ENCODE measurements around the gene MYO18B.

Gene MYO18B

DNA sequence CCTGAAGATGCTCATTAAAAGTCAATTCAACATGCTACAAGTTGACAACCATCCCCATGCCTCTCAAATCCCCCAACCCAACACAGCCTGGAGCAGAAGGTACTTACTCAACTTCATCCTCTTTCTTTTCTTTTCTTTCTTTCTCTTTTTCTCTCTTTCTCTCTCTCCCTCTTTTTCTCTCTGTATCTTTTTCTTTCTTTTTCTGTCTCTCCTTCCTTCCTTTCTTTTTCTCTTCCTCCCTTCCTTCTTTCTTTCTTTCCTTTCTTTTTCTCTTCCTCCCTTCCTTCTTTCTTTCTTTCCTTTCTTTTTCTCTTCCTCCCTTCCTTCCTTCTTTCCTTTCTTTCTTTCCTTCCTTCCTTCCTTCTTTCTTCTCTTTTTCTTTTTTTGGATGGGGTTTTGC lies 291.6 kb downstream of the MYO18B start:
- no peak for TF ChIP-seq POLR2A (IDR thresholded peaks at IDR 0.05; ENCODE audit: low read depth, low read length)
- FAIRE-seq, result no peak
- DNase-seq (ENCODE audit: insufficient read length, low spot score), result no peak

DNA sequence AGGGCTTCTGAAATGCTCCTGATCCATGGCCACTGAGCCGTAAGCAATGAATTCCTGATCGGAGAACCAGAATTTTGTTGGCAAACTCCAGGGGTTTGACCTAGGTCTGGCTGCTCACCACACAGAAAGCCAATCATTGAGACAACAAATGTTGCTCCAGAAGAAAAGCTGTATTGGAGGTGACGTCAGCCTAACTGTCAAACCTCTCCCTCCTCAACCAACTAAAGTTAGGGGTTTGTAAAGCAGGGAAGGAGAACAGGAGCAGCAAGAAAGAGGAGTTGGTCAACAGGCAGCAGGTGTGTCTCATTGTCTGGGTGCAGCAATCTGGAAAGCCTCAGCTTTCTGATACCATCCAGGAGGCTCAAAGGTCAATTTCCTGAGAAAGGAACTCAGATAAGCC lies 293.5 kb downstream of the MYO18B start:
- DNase-seq (ENCODE audit: insufficient read length, low spot score) (no peak), FAIRE-seq (no peak)
- TF ChIP-seq POLR2A (IDR thresholded peaks at IDR 0.05; ENCODE audit: low read depth, low read length), result no peak

DNA sequence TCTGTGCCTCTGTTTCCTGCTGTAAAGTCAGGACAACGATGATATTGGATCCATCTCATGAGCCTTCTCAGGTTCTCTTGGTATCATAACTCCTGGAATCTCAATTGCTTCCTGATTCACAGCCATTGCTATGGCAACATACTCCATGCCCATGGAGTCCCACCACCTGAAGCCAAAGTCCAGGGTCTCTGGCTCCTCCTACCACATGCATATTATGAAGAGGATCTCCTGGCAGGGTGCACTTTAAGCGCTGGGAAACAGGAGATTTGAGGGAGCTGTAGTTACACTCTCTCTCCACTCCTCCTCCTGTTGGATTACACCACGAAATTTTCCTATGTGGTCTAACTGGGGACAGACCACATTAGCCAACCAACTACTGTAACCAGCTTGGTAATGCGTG lies 296.4 kb downstream of the MYO18B start:
- DNase-seq (ENCODE audit: insufficient read length, low spot score) (no peak), FAIRE-seq (no peak)

DNA sequence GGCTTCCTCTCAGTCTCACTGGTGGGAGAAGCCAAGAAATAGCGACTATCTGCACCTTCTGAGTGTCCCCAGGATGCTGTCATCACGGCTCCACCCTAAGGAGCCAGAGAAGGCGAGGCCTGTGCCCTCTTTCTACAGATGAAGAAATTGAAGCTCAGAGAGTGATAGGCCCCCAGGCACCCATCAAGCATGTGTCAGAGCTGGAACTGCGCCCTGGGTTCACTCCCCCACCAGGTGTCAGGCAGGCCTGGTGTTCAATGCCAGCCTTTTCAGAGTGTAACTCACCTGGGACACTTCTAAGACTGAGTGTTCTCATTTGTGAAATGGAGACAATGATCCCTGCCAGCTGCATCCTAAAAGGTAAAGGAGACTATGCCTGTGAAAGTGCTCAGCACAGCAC lies 299.9 kb downstream of the MYO18B start:
- TF ChIP-seq POLR2A (IDR thresholded peaks at IDR 0.05; ENCODE audit: low read depth, low read length), result no peak
- FAIRE-seq (no peak), DNase-seq (ENCODE audit: insufficient read length, low spot score) (no peak)

More for the DNA sequence above, 296.4 kb downstream of the MYO18B start:
- no peak for TF ChIP-seq POLR2A (IDR thresholded peaks at IDR 0.05; ENCODE audit: low read depth, low read length)

DNA sequence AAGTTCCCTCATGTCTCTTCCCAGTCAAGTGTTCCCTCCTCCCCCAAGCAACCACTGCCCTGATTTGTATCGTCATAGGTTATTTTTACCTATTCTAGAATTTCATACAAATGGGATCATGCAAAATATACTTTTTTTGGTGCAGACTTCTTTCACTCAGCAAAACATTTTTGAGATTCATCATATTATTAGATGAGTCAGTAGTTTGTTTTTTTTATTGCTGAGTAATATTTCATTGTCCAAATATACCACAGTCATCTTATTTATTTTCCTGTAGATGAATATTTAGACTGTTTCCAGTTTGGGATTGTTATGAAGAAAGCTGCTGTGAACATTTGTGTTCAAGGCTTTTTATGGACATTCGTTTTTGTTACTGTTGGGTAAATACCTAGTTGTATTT lies 301.0 kb downstream of the MYO18B start:
- FAIRE-seq, result no peak
- TF ChIP-seq POLR2A (IDR thresholded peaks at IDR 0.05; ENCODE audit: low read depth, low read length), result no peak

DNA sequence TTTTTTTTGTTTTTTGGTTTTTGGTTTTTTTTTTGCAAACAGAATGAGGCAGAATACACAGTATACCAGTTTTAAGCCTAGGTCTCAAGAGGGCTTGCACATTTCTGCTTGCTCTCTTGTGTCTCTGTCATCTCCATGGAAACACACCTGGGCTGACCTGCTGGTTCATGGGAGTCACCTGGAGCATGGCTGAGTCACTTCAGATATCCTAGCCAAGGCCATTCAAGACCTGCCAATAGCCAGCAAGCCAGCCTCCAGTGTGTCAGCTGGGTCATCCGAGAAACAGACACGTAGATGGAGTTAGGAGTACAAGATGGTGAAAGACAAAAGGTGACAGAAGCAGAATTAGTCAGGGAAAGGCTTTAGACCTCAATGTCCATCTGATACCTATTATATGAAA lies 303.1 kb downstream of the MYO18B start:
- DNase-seq (ENCODE audit: insufficient read length, low spot score) (no peak), FAIRE-seq (no peak)
- no peak for TF ChIP-seq POLR2A (IDR thresholded peaks at IDR 0.05; ENCODE audit: low read depth, low read length)

More for the DNA sequence above, 301.0 kb downstream of the MYO18B start:
- no peak for DNase-seq (ENCODE audit: insufficient read length, low spot score)

DNA sequence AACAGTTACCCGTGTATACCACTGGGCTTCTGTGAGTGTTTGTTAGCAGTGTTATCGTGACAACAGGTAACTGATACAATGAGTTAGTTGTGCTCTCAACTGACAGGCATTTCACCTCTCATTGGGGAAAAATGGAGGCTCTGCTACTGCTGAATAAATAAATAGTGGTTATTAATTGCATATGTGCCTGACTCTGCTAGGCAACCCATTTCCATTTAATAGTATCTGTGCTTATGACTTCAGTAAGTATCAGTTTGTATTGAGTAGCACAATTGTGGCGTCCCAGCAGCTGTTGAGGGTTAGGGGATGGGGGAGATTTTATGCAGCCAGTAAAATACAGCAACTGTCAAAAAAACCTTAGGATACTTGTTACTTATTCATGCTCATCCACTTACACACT lies 303.9 kb downstream of the MYO18B start:
- no peak for DNase-seq (ENCODE audit: insufficient read length, low spot score)
- no peak for TF ChIP-seq POLR2A (IDR thresholded peaks at IDR 0.05; ENCODE audit: low read depth, low read length)
- FAIRE-seq, result no peak

DNA sequence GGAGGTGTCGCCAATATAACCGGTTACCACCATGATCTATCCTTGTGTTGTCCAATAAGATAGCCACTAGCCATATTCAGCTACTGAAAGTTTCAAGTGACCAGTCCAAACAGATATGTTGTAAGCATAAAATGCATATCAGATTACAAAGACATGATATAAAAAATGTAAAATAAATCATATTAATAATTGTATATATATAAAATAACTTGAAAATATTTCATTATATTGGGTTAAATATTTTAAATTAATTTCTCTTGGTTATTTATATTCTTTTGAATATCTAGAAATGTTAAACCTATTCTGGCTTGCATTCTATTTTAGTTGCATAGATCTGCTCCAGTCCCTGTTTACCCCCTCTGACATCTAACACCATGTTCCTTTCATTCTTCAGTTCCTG lies 305.5 kb downstream of the MYO18B start:
- no peak for DNase-seq (ENCODE audit: insufficient read length, low spot score)
- TF ChIP-seq POLR2A (IDR thresholded peaks at IDR 0.05; ENCODE audit: low read depth, low read length), result no peak
- no peak for FAIRE-seq

DNA sequence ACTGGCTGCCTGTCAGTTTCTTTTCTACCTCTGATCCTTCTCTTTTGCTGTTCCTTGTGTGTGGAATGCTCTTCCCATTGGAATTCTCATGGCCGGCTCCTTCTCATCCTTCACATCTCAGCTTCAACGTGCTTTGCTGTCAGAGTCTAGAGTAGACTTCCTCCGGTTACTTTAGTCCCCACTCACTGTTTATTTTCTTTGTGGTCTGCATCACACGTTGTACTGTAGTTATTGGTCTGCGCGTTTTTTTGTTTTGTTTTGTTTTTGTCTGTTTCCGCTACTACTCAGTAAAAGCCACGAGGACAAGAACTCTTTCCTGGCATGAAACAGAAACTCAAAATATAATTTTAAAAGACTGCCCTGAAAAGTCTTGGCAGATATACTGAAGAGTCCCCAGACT lies 305.9 kb downstream of the MYO18B start:
- TF ChIP-seq POLR2A (IDR thresholded peaks at IDR 0.05; ENCODE audit: low read depth, low read length), result no peak
- no peak for DNase-seq (ENCODE audit: insufficient read length, low spot score)
- no peak for FAIRE-seq

DNA sequence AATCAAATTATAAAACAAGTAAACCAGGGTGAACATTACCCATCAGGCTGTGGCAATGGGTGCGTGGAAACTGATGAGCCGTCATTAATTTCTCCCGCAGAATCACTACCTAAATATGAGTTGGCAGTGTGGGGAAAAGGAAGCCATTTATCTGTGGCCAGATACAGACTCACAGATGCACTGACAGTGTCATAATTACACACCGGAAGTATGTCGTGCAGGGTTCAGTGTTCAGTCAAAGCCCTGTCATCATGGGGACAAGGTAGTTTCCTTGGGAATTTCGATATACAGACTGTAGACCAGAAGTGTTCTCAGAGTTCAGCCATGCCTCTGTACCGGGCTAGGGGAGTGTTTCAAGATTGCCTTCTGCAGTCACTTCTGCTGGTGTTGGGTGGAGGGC lies 308.1 kb downstream of the MYO18B start:
- DNase-seq (ENCODE audit: insufficient read length, low spot score) (no peak), FAIRE-seq (no peak)
- no peak for TF ChIP-seq POLR2A (IDR thresholded peaks at IDR 0.05; ENCODE audit: low read depth, low read length)

DNA sequence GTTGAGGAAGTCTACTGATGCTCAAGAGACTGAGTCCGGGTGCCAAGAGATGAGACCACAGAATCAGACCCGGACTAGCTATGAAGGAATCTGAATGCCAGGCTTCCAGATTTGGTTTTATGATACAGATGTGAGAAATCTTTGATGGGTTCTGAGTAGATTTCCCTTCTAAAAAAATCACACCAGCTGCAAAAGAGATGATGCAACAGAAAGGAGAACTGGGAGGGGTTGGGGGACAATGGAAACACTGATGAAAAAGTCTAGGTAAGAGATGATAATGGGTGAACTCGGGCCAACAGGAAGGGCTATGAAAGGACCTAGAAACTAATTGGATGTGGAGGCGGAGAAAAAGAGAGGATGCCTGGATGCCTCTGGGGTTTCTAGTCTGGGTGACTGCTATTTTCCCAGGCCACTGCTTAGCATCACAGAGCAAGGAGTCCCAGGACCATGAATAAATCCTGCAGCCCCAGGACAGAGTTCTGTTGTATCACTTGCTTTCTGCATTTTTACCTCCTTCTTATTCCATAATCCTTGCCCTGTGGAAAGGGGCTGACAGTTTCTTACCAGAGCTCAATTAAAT lies 311.8 kb downstream of the MYO18B start:
- FAIRE-seq, result no peak
- TF ChIP-seq POLR2A (IDR thresholded peaks at IDR 0.05; ENCODE audit: low read depth, low read length), result no peak
- no peak for DNase-seq (ENCODE audit: insufficient read length, low spot score)

DNA sequence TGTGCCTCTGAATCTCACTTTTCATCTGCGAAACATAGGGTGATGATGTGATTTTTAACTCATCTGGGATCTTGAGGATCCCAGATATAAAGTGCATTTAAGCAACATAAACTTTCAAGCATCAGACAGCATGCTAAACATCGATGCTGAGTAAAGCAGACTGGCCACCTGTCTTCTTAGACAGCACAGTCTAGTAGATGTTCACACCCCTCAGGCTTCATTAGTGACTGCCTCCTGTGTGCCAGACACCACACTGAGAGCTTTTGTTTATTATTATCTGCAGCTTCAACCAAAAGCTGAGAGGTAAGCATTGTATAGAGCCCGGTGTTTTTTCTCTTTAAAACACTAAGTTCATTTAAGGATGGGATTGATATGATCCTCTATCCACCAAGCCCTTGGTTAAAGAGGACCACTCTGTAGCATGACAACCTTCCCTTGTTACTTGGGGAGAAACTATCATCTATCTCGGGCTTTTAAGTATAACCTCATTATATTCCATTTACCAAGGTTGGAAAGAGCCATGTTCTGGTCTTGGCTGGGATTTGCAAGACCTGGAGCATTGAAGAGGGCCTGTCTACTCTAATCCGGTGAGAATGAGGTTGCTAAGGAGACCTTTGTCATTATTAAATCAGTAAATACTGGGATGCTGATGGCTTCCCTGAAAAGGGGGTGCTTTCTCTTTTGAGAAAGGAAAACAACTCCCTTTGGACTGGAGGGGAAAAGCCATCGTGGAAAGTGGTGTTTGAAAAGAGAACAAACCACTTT lies 313.0 kb downstream of the MYO18B start:
- no peak for DNase-seq (ENCODE audit: insufficient read length, low spot score)
- no peak for FAIRE-seq
- TF ChIP-seq POLR2A (IDR thresholded peaks at IDR 0.05; ENCODE audit: low read depth, low read length), result no peak

DNA sequence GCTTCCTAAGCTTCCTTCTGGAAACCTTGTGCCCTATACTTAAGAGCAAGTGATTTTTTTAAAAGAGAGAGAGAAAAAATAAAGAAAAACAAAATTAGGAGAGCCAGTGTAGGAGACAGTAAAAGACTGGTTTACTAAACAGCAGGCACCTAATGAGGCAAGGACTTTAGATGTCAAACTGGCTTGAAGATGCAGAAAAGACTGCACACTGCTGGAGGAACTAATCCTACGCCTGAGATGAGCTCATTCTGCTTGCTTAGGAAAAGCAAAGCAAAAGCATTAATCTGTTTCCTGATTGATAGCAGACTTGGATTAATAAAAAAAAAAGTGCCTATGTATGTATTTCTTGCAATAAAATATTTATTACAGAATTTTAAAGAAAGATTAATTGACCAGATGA lies 313.7 kb downstream of the MYO18B start:
- no peak for TF ChIP-seq POLR2A (IDR thresholded peaks at IDR 0.05; ENCODE audit: low read depth, low read length)
- no peak for FAIRE-seq
- DNase-seq (ENCODE audit: insufficient read length, low spot score), result no peak

DNA sequence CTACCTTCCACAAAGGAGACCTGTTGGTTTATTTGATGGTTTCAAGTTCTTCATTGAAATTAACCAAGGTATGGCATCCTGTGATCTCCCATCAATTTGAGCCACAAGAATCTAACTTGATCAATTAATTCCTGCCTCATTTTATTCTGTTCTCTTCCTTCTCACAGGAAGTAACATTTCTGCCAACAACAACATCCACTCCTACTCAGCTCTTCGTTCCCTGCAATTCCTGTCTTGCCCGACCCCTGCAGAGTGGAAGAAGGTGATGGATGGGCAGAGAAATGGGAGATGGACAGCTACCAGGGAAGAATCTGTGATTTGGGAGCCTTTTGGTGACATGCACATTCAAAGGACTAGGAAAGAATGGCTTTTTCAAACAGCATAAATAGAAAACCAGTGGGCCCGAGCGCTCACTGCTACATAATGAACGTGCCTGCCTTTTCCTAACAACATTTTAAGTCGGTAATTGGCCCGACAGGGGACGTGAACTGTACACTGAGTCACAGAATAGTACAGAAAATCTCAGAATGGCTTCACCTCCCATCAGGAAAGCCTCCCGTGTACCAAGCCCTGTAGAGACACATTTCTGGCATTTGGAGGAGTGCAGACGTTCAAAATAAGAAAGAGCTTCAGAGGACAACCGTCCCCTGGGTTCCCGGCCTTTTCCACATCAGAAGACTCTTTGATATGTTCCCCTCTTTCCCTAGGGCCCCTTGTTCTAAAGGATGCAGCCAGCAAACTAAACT lies 314.6 kb downstream of the MYO18B start:
- DNase-seq (ENCODE audit: insufficient read length, low spot score) (no peak), FAIRE-seq (no peak)
- no peak for TF ChIP-seq POLR2A (IDR thresholded peaks at IDR 0.05; ENCODE audit: low read depth, low read length)

DNA sequence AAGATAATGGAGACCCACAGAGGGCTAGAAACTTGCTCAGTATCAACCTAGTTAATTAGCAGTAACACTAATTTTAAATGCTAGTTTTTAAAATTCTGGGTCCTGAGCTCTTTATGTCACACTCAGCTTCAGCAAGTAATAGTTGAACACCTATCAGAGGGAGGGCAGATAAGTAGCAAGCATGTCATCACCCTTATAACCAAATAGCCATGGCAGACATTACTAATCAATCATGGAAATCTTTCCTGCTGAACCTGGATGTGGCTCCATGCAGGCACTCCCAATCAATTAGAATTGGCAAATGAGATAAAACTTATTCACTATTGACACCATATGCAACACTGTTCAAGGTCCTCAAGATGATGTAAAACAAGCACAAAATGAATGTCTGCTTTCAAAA lies 315.7 kb downstream of the MYO18B start:
- no peak for TF ChIP-seq POLR2A (IDR thresholded peaks at IDR 0.05; ENCODE audit: low read depth, low read length)
- DNase-seq (ENCODE audit: insufficient read length, low spot score) (no peak), FAIRE-seq (no peak)
